Measurements from ENCODE around the gene MAST2.
"Not testable (repeated sequence)": the region's sequence is repeated elsewhere in the genome, so short reads cannot be mapped to it uniquely, and the experiment has no call there.

DNA sequence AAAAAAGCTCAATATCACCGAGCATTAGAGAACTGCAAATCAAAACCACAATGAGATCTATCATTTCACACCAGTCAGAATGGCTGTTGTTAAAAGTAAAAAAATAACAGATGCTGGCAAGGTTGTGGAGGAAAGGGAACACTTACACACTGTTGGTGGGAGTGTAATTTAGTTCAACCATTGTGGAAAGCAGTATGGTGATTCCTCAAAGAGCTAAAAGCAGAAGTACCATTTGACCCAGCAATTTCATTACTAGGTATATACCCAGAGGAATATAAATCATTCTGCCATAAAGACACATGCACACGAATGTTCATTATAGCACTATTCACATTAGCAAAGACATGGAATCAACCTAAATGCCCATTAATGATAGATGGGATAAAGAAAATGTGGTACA is 146.1 kb downstream of the MAST2 start:
- TF ChIP-seq POLR2A, EP300 (IDR thresholded peaks at IDR 0.05): not testable (repeated sequence)
